ENCODE data around the gene GPR107.

DNA sequence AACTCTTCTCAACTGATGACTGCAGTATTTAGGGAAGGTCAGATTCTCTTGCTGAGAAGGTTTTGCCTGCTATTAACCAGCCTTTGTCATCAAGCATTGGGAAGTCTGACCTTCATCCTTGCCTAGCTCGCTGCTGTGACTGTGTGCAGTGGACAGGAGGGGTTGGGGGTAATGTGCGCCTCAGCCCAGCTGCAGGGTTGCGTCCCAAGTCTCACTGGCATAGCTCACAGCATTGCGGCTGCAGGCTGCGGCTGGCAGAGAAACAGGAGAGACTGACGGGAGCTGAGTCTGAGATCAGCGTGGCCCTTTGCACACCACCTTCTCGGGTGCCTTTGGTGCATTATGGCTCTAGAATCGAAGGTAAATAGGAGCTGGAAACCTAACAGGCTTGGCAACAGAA lies 62.6 kb downstream of the GPR107 start:
- TF ChIP-seq, protein P1, sequence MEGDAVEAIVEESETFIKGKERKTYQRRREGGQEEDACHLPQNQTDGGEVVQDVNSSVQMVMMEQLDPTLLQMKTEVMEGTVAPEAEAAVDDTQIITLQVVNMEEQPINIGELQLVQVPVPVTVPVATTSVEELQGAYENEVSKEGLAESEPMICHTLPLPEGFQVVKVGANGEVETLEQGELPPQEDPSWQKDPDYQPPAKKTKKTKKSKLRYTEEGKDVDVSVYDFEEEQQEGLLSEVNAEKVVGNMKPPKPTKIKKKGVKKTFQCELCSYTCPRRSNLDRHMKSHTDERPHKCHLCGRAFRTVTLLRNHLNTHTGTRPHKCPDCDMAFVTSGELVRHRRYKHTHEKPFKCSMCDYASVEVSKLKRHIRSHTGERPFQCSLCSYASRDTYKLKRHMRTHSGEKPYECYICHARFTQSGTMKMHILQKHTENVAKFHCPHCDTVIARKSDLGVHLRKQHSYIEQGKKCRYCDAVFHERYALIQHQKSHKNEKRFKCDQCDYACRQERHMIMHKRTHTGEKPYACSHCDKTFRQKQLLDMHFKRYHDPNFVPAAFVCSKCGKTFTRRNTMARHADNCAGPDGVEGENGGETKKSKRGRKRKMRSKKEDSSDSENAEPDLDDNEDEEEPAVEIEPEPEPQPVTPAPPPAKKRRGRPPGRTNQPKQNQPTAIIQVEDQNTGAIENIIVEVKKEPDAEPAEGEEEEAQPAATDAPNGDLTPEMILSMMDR (IDR thresholded peaks at IDR 0.05), result no peak
- peak in 1 of 2 donors; percentile 39 for TF ChIP-seq POLR2A (IDR thresholded peaks at IDR 0.05)
